Measurements from ENCODE around the gene P4HB. TPM values are rescaled to one million over a fixed set of nuclear protein-coding genes. Genes with fewer than 3 reads are reported as not detected.

Gene P4HB
- total and polyA plus RNA-seq, 10 of the 15 experiments (the other 5 are each of a cell fraction or from before 2014, with no cell fraction given): 4.7 to 549 (median 361) TPM

GRCh38 chr17:81813371-81813684, 47.0 kb downstream of the P4HB start (continued):
- TF ChIP-seq ATF3 (IDR thresholded peaks at IDR 0.05; ENCODE audit: borderline replicate concordance, extremely low read depth, low read depth, low read length): no peak
- TF ChIP-seq NR2C2 (IDR thresholded peaks at IDR 0.05; ENCODE audit: borderline replicate concordance, control insufficient read depth, insufficient read length, low read depth): no peak
- no peak for TF ChIP-seq CREM (IDR thresholded peaks at IDR 0.05; ENCODE audit: low read depth)
- TF ChIP-seq ZZZ3 (IDR thresholded peaks at IDR 0.05; ENCODE audit: control insufficient read depth, insufficient read length, low read depth): no peak
- TF ChIP-seq, protein P1, sequence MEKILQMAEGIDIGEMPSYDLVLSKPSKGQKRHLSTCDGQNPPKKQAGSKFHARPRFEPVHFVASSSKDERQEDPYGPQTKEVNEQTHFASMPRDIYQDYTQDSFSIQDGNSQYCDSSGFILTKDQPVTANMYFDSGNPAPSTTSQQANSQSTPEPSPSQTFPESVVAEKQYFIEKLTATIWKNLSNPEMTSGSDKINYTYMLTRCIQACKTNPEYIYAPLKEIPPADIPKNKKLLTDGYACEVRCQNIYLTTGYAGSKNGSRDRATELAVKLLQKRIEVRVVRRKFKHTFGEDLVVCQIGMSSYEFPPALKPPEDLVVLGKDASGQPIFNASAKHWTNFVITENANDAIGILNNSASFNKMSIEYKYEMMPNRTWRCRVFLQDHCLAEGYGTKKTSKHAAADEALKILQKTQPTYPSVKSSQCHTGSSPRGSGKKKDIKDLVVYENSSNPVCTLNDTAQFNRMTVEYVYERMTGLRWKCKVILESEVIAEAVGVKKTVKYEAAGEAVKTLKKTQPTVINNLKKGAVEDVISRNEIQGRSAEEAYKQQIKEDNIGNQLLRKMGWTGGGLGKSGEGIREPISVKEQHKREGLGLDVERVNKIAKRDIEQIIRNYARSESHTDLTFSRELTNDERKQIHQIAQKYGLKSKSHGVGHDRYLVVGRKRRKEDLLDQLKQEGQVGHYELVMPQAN (conservative IDR thresholded peaks at IDR 0.05): no peak

- POLR2A ChIA-PET: no interaction called here
- Histone ChIP-seq H4K20me1 (ENCODE audit: control insufficient read depth, insufficient read depth) (no peaks in the 10 kb centered on the region), H2AFZ (ENCODE audit: control insufficient read depth, low read depth, low read length) (no peak overlapping the region), H3K4me2 (ENCODE audit: control insufficient read depth, insufficient read depth) (no peak overlapping the region), H3K27ac (ENCODE audit: control insufficient read depth, insufficient read depth) (no peak overlapping the region), H3K36me3 (ENCODE audit: control insufficient read depth in 2 of 2, insufficient read depth in 2 of 2, low read length in 1 of 2) (no peaks in the 10 kb centered on the region), H3K79me2 (ENCODE audit: control insufficient read depth, insufficient read depth, low read length) (no peaks in the 10 kb centered on the region), H3K4me1 (ENCODE audit: control insufficient read depth, insufficient read depth, low read length) (no peaks in the 10 kb centered on the region), H3K9me3 (replicated peaks; ENCODE audit: control insufficient read depth, insufficient read depth, low read length) (no peaks in the 10 kb centered on the region), H3K9ac (ENCODE audit: control insufficient read depth, insufficient read depth, low read length) (no peak overlapping the region), H3K27me3 (replicated peaks in 1 of 2; ENCODE audit: control insufficient read depth in 2 of 2, insufficient read depth in 2 of 2, low read length in 1 of 2) (no peaks in the 10 kb centered on the region), H3K4me3 (no peak overlapping the region)
- intact Hi-C loops (cut with micrococcal nuclease; ENCODE audit: unreplicated experiment): no loop called here
- DNase-seq (ENCODE audit: low read depth, low spot score) (no peak), ATAC-seq (no peak), FAIRE-seq (no peak)
- BruUV-seq (replicated peaks): no TSS peak
- SMC1A ChIA-PET (ENCODE audit: uncharacterized antibody, unreplicated experiment): no interaction called here
- CTCF ChIA-PET: no interaction called here
- in situ Hi-C loops (cut with MboI): no loop called here
- RAD21 ChIA-PET (ENCODE audit: unreplicated experiment): no interaction called here
- no peak for TF ChIP-seq NBN (IDR thresholded peaks at IDR 0.05)
- 49% methylated on average over 35 of the region's 45 CpGs for WGBS (ENCODE audit: insufficient coverage, insufficient replicate concordance, low lambda C conversion rate, missing lambda C conversion rate)
These were observed 47.6 kb downstream of the P4HB start for GRCh38 chr17:81812571-81813370.
